ENCODE measurements around the gene FERD3L. TPM values are rescaled to one million over a fixed set of nuclear protein-coding genes. Genes with fewer than 3 reads are reported as not detected.

The FERD3L gene
- total RNA-seq, 1 experiment from 2014 or later = not detected

GRCh38 chr7:19143881-19144574, 1.2 kb downstream of the FERD3L start:
- no peaks in the 10 kb centered on the region for H3K36me3 Mint-ChIP-seq
- no peak overlapping the region for H3K27ac Mint-ChIP-seq
- TF ChIP-seq ETV6 (CRISPR knock-in tag; IDR thresholded peaks at IDR 0.05) (peak; percentile 71; the same call in 1 of the 2 replicates), MLX (CRISPR knock-in tag; IDR thresholded peaks at IDR 0.05) (no peak), TEAD4 (CRISPR knock-in tag; IDR thresholded peaks at IDR 0.05) (no peak), CTCF (IDR thresholded peaks at IDR 0.05) (no peak), ZNF121 (CRISPR knock-in tag; IDR thresholded peaks at IDR 0.05) (peak; percentile 84; the same call in 1 of the 2 replicates), ZNF423 (CRISPR knock-in tag; IDR thresholded peaks at IDR 0.05) (peak; percentile 43; the same call in 1 of the 2 replicates)
- H3K4me1 Mint-ChIP-seq = peaks cover 44% of the 10 kb centered on the region
- peak; percentile 59 for DNase-seq (ENCODE audit: low spot score)
- peaks cover 93% of the 10 kb centered on the region for H3K27me3 Mint-ChIP-seq (ENCODE audit: low read depth)
- ChIA-PET POLR2A (interaction anchor here (1.3 kb wide), 1 partner anchor 25 kb away, joined by 3 read pairs; no protein-coding TSS in a partner anchor), CTCF (interaction anchor here (1.3 to 2.8 kb wide), 3 partner anchors 22 to 348 kb away, joined by 4 to 11 read pairs (median 6); no protein-coding TSS in a partner anchor)
- peak; percentile 69 for ATAC-seq
- H3K4me3 Mint-ChIP-seq = peak overlapping the region; percentile 89
- H3K9me3 Mint-ChIP-seq = no peaks in the 10 kb centered on the region

- Mint-ChIP-seq H3K4me1 (peaks cover 20% of the 10 kb centered on the region), H3K9me3 (no peaks in the 10 kb centered on the region), H3K27me3 (ENCODE audit: low read depth) (peaks cover 70% of the 10 kb centered on the region), H3K27ac (no peak overlapping the region), H3K36me3 (no peaks in the 10 kb centered on the region), H3K4me3 (no peak overlapping the region)
- ATAC-seq = no peak
- no peak for DNase-seq (ENCODE audit: low spot score)
- ChIA-PET POLR2A (no interaction called here), CTCF (no interaction called here)
- TF ChIP-seq ATF2 (CRISPR knock-in tag; IDR thresholded peaks at IDR 0.05; ENCODE audit: borderline replicate concordance, low read depth) = no peak
- no peak for TF ChIP-seq ARID4B (CRISPR knock-in tag; IDR thresholded peaks at IDR 0.05; ENCODE audit: borderline replicate concordance)
- TF ChIP-seq IRF1 (CRISPR knock-in tag; IDR thresholded peaks at IDR 0.05) = no peak
- TF ChIP-seq ZBTB21 (CRISPR knock-in tag; IDR thresholded peaks at IDR 0.05; ENCODE audit: borderline replicate concordance) = no peak
- no peak for TF ChIP-seq NFATC4 (CRISPR knock-in tag; IDR thresholded peaks at IDR 0.05)
- no peak for TF ChIP-seq ZNF425 (CRISPR knock-in tag; conservative IDR thresholded peaks at IDR 0.05)
- TF ChIP-seq ZNF671 (CRISPR knock-in tag; IDR thresholded peaks at IDR 0.05) = no peak
- no peak for TF ChIP-seq ZBTB43 (CRISPR knock-in tag; IDR thresholded peaks at IDR 0.05)
- TF ChIP-seq SMAD3 (CRISPR knock-in tag; IDR thresholded peaks at IDR 0.05; ENCODE audit: borderline replicate concordance) = no peak
- TF ChIP-seq ZSCAN18 (CRISPR knock-in tag; IDR thresholded peaks at IDR 0.05) = no peak
- TF ChIP-seq E2F1 (CRISPR knock-in tag; IDR thresholded peaks at IDR 0.05) = no peak
These were observed 5.4 kb downstream of the FERD3L start for GRCh38 chr7:19139706-19140327.

Data from WTC11 (cell line).